ENCODE data around the gene MED27.

MED27 gene

DNA sequence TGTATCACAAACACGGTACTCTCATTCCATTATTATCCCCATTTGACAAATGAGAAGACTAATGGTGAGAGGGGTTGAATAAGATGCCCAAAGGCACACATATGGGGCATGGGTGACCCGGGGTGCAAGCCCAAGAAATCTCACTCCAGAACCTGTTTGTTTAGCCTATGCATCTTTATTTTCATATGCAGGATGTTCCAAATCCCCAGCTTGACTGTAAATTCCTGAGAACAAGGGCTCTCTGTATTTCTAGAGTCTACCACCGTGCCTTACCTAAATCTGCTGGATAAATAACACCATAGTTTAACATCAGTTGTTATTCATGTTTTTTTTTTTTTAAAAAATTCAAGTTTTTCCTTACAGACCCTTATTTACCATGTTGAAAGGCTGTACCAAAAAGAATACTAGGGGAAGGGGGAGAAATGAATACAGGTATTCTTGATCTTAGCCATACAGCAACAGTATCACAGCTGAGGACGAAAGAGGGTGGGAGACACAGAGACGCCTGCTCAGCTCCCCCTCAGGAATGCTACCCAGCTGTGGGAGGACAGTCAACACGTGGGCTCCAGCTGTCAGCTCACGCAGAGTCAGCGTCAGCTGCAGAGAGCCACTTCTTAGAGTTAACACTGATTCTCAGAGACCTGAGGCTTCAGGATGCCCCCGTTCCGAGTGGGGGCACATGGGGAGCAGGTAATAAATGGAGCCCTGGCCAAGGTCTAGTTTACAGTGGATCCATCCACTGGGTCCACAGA is 86.6 kb downstream of the MED27 start:
- DNase-seq, result no peak

DNA sequence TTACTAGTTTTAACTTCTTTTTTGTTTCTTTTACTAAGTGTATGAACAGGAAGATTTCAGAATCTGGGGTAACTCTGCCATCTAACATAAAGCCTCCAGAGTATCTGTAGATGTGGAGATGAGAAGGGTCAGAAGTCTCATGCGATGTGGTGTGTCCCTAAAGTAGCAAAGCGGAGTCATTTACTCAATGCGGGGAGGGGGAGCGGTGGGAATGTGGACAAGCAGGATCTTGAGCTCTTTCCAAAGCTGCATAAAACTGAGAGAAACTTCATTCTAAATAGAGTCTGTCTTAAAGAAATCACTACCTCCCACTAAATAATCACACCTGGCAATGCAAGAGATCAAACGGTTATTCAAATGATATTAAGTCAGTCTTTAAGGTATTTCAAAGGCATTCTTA is 92.4 kb downstream of the MED27 start:
- no peak for DNase-seq

DNA sequence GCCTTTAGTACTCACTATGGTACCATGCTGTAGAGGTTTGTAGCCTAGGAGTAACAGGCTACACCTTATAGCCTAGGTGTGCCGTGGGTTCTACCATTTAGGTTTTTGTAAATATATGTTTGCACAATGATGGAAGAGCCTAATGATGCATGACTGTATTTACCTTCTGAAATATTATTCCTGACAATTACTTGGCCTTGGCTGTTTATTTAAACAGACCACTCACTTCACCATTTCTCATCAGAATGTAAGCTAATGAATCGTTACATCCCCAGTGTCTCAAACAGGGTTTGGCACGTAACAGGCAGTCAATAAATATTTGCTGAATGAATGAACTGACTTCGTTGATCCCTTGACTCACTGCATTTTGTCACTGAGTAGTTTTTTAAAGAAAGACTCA is 93.1 kb downstream of the MED27 start:
- no peak for DNase-seq

DNA sequence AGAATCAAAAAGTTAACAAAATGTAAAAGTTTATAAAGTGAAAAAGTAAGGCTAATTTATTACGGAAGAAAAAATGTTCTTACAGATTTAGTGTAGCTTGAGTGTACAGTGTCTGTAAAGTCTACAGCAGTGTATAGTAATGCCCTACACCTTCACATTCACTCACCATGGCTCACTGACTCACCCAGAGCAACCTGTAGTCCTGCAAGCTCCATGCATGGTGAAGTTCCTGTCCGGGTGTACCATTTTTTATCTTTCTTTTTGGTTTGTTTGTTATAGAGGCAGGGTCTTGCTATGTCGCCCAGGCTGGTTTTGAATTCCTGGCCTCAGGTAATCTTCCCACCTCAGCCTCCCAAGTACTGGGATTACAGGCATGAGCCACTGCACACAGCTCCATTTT is 93.6 kb downstream of the MED27 start:
- no peak for DNase-seq

DNA sequence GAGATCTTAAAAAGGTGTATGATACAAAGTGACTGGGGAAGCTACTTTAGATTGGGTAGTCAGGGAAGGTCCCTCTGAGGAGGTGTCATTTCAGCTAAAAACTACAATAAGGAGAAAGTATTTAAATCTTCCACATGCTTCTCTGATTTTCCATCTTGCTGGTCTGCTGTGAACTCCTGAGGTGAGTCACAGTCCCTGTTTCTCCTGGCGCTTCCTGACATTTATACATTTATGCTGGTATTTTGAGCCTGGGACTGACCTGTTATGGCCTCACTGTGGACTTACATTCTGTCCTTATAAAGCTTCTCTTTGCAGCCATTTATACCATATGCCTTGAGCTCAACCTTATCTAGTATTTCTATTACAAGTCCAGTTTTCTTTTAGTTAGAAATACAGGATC is 95.1 kb downstream of the MED27 start:
- no peak for DNase-seq

DNA sequence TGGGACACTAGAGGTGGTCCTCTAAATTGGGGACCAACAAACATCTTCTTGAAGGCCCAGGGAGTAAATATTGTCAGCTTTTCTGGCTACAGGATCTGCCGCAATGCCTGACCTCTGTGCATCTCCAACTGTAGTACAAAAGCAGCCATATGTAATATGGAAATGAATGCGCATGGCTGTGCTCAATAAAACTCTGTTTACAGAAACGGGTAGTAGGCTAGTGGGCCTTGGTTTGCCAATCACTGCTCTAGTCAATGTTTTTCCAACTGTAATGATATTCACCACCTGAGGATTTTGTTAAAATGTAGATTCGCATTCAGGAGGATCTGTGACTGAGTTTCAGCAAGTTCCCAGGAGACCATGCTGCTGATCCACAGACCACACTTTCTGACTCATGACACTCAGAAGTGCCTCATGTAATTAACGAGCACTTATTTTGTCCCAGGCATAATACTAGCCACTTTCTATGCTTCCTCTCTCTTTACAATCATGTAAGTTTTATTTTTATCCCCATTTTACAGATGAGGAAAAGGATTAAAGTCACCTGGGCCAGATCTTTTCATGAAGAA is 96.9 kb downstream of the MED27 start:
- no peak for DNase-seq

DNA sequence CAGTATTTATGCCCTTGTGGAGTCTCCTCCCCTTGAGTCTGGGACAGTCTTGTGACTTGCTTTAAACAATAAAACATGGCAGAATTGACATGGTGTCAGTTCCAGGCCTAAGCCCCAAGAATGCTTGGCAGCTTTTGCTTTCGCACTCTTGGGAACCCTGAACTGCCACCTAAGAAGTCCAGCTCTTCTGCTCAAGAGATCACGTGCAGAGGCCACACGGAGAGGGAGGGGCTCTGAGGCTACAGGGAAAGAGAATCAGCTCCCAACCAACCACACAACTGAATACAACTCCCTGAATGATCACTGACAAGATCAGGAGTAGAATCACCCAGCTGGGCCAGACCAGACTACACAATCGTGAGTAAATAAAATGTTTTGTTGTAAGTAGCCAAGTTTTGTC is 97.6 kb downstream of the MED27 start:
- DNase-seq, result no peak

DNA sequence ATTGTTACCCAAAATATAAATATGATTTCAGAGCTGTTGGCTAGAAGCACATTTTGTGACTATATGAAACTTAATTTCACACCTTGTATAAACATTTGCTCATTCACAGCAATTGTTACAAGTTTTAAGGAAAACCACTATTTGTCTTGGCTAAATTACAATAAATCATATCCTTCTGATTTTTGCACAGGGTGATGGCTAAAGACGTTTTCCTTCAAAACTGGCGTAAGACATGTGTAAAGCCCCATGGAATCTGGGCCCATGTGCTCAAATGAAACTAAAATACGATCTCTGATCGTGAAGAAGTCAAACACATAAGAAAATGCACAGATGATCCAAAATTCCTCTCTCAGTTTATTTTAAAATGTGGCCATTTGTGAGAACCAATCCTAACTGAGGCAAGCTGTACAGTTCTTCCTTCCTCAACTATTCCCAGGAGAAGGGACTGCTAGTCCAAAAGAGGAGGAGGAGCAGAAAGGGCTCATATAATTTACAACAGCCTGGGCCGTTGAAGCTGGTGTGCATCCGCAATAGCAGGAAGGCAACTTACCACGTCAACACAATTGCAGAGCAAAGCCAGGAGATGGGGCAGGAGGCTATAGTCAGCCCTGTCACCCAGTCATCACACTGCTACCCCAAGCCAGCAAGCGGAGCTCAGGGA is 98.4 kb downstream of the MED27 start:
- no peak for DNase-seq

DNA sequence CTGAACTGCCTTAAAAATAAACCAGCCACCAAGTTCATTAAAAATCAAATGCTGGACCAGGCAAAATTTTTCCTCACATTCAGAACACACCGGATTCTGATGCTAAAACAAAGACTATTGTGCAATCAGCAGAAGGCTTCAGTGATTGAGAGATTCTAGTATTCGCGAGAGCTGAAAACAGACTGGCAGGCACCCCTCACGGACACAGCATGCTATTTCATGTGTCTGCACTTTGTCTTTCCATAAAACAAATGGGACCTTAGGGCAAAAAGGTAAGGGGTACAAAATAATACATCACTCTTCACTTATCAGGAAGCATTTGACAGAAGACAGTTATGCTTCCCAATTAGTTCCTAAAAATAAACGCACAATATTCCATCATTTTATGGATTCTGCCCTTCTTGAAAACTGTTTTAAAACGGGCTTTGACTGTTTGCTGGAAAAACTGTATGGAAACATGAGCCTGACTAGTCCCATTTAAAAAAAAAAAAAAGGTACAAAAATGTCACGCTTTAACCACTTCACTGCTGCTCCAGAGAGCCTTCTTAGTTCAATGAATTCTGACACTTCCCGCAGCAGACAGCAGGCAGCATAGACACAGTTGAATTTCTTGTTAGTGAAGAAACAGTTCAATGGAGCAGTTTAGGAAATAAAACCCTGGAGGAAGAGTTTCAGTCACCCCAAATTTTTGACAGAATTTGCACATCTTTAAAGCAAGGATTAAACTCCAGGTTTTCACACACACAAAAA is 99.2 kb downstream of the MED27 start:
- no peak for DNase-seq

DNA sequence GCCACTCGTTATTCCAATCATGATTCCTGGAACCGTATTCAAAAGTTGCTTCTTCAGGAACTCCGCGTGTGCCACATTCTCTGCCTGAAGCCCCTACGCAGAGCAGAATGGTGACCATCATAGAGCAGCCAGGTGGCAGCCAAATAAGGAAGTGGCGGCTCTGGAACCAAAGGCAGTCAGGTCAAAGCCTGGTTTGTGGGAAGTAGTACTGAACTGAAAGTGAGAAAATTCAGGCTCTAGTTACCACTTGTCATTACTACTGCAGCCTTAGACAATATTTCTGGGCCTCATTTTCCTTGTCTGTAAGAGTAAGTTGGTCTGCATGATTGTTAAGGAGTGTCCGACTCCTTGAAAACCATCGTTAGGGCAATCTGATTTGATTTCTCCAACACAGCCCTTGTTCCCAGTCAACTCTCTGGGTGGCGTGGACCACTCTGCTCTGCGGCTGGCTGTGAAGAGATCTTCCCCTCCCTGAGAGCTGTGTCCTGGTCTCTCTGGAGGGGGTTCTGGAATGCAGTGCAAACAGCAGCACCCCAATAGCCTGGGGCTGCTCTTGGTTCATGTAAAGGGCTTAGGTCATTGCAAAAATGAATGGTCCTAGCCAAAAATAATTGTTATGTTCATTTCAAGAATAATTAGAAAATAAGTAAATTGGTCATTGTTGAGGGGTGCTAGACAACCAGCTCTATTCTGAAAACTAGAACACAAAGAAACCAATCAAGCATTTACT is 102.4 kb downstream of the MED27 start:
- DNase-seq, result peak; percentile 32

DNA sequence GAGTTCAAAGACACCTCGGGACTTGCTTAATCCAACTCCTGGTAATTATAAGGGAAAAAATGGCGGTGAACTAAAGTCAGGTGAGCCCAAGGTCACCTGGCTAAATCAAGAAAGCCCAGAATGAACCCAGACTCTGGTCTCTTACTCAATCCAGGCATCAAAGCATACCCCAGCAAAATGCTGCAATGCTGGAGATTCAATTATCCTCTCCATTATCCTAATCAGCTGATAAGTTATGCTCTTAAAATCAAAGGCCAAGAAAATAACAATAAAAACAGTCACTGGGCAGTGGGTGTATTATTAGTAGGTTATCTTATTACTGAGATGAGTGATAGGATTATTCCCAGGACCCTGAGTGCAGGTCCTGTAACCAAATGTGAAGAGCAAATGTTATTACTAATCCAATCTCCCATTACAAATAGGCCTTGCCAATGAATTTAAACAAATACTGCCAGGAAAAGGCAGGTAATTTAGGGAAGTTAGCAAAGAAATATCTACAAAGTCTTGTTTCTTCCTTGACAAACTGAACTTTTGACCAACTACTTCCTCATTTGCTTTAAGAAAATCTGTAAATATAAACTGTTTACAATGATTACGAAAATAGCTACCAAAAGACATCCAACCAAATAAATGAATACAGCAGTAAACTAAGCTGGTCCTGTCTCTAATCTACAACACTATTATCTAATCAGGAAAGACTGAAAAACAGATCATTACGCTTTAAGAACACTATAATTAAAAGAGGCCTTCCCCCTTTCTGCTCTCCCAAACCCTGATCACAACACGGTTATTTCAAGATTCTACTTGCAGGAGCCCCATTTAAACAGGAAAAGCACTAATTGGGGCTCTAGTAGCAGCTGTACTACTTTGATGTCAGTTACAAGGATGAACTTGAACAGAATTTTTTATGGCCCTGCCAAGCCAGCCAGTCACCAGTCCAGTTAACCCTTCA is 103.2 kb downstream of the MED27 start:
- DNase-seq, result peak; percentile 28

DNA sequence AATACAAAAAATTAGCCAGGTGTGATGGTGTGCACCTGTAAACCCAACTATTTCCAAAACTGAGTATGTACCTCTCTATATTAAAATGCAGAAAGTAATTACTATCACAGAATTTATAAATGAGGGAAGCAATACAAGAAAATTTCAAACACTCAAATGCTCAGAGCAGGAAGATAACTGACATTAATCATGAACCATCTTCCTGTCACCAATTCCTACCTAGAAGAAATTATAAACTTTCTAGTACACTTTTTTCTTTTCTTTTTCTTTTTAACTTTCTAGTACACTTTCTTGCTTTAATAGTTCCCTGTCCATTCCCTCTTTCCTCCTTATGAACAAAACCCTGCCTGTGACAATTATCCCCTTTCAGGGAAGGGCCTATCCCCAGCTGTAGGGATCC is 106.8 kb downstream of the MED27 start:
- no peak for DNase-seq

DNA sequence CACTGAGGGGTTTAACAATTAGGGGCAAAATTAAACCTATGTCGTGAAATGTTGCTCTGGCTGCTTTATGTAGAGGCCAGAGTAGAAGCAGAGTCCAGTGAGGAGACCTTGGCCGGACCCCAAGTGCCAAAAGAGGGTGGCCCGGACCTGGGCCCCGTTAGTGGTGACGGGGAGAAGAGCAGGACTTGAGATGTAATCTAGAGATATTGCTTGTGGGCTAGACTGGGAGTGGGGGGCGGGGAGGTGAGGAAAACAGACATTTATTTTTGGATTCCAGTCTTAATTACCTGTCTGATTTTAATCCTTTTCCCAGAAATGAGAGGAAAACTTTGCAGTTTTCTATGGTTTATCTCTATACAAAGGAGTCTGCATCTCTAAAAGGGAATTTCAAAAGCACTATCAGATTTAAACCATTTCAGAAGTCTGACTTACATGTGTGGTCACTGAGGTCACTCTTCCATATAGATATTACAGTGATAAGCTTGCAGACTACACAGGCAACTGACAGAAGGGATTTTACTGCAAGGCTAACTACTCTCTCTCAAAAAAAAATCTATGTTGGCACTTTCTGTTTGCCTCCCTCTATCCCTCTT is 108.1 kb downstream of the MED27 start:
- DNase-seq, result peak; percentile 30

DNA sequence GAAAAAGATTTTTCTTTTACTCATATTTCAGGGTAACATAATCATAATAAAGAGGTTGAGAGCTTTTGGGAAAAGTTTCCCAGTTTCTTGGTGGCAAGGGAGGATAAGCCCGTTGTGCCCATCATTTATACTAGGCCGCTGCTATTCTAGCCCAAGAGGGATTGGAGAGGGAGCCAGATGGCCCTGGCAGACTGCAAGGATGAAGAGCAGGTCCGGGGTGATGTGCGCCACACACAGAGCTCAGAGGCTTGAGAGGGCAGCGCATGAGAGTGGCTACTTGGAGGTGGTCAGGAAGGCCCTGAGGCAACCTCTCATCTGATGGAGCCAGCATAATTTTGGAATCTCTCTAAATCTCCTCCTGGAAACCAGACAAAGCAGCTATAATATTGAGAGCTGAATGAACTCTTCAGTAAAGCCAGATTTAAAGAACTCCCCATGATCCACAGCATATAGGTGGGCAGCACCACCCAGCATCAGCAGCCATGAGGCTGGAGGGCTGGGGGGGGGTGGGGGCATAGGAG is 110.1 kb downstream of the MED27 start:
- no peak for DNase-seq

DNA sequence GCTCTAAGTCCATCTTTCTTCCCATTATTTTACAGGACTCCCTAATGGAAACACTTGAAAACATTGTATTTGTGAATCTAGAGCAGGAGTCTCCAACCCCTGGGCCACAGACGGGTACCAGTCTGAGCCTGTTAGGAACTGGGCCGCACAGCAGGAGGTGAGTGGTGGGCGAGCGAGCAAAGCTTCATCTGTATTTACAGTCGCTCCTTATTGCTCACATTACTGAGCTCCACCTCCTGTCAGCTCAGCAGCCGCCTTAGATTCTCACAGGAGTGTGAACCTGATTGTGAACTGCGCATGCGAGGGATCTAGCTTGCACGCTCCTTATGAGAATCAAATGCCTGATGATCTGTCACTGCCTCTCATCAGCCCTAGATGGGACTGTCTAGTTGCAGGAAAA is 111.0 kb downstream of the MED27 start:
- DNase-seq, result no peak

DNA sequence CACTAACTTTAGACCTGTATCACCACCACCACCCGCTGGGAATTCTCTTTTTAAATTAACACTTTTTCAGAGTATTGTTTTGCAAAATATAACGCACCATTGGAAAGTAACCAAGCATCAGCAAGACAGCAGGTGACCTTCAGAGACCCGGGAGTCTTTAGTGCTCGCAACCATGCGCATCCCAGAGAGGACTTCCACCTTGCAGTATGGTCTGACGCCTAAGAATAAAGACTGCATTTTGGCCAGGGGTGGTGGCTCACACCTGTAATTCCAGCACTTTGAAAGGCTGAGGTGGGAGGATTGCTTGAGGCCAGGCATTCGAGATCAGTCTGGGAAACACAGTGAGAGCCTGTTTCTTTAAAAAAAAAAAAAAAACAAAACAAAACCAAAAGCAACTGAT is 113.8 kb downstream of the MED27 start:
- no peak for DNase-seq

DNA sequence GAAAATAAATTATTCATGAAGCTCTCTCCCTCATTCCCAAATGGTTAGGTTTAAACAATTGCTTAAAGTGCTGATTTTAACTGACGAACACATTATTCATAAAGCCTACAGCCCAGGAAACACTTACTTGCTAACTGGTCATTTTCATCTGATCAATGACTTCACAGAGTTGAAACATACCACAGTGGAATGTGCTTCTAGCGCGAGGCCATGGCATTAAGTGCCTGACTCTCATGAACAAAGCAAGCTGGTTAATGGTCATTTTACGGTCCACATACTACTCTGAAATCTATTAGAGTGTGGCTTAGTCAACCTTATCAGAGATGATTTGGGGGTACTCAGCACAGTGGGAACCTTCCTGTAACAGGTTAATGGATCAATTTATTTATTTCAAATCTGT is 114.6 kb downstream of the MED27 start:
- no peak for DNase-seq

DNA sequence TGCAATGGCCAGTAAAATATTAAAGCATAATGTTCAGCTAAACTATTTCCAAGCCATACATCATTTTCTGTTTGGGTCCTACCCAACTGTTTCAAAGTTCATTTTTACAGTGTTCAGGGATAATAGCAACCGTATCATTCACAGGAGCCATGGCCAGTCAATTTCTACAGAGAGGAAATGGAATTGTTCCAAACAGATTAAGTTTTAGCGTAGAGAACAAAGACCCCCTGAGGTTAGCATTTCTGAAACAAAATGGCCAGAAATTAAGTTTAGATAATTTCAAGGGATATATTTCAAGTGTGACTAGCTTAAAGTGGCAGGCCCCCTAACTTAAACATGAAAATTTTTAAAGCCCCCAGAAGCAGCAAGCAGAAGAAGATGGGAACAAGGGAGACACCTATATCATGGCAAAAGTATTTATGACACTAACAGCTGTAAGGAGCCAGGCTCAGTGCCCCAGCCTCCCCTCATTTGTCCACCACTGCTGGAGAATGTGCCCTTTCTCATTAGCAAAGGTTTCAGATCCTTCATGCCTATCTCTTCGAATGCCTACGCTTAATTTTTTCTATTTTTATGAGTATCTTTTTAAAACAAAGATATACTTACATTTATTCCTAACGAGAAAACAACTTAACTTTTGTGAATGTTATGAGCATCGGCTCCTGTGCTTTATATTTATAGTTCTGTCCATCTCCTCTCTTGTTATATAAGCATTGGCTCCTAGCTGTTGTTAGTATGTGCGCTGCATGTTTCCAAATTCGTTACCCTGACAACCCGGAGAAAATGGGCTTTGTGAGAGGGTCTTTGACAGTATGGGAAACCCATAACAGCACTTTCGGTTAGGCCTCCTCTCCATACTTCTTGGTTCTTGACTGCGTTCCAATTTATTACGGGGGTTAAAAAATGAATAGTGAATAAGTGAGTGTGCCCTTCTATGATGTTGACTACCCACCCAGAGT is 116.3 kb downstream of the MED27 start:
- no peak for DNase-seq

DNA sequence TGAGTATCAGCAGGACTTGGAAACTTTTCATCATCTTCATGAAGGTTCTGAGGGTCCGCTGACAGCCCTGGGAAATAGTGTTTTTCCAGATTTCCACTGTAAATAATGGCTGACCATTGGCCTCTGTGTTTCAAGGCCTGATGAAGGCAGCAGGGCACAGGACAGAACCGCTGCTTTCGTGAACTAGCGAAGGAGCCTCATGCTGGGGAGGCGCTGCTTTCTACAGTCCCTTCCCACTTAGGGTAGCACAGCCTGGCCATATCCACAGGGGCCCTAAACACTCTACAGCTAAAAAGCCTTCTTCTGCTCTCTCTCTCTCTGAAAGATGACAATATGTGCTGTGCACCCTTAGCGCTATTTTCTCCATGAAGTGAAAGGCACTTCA is 118.2 kb downstream of the MED27 start:
- DNase-seq, result no peak
